ENCODE data around the gene CASP7. TPM values are rescaled to one million over a fixed set of nuclear protein-coding genes. Genes with fewer than 3 reads are reported as not detected.
"Not testable (repeated sequence)": the region's sequence is repeated elsewhere in the genome, so short reads cannot be mapped to it uniquely, and the experiment has no call there.

CASP7 gene
- 13.4 TPM for polyA plus RNA-seq

DNA sequence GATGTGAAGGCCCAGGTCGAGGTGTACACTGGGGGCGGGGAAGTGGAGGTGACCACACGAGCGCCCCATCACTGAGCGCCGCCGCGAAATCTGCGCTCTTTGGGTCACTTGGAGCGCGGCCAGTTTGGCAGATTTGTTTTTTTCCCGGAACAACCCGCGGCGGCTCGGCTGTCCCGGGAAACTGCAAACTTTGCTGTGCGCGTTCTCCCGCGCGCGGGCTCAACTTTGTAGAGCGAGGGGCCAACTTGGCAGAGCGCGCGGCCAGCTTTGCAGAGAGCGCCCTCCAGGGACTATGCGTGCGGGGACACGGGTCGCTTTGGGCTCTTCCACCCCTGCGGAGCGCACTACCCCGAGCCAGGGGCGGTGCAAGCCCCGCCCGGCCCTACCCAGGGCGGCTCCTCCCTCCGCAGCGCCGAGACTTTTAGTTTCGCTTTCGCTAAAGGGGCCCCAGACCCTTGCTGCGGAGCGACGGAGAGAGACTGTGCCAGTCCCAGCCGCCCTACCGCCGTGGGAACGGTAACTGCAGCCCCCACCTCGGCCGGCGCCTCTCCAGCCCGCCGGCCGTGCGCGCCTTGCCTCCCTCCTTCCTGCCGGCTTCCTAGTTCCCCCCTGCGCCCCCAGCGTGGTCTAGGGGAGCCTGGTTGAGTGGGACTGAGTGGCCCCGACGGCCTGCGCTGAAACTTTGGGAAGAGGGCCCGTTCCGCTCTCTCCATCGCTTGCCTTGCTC is at the start of gene CASP7:
Gene CASP7 (plus strand): TSS at position 450 of the 727 bp plus-strand sequence. CDS start 17,582 bp downstream, outside the sequence.
- Mint-ChIP-seq H3K9me3 (peaks cover 0 to 8% (median 0%) of the 10 kb centered on the region in 3 donors), H3K27ac (peak within 1 kb of the TSS; percentile 66 to 98 (median 90)), H3K27me3 (no peaks in the 10 kb centered on the region), H3K4me1 (peaks cover 30 to 38% (median 37%) of the 10 kb centered on the region in 3 donors), H3K4me3 (peak within 1 kb of the TSS; percentile 90 to 98 (median 94)), H3K36me3 (peaks cover 8% of the 10 kb centered on the region)

DNA sequence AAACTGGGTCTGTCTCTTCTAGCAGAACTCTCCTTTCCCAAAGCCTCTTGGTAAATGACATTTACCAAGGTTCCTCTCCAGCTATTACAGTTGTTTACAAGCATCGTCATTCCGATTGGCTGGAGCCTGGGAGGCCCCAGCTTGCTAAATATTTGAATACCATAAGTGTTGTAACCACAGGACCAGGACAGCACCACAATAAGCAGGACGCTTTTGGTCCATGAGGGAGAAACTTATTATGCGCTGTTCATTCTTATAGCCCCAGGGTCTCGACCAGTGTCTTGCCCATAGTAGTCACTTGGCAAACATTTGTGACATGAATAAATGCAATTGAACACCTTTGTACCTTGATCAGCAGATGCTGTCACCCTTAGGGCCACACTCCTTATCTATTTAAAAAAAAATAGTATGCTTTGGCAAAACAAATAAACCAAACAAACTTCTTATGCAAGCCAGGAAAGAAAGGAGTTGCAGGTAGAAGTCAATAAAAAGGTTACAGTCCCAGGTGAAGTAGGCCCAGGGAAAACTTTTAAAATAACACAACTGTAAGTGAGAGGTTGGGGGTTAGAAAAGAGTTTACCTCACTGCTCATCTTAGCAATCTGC is 48.7 kb upstream of the CASP7 start:
- Mint-ChIP-seq H3K36me3 (peaks cover 2% of the 10 kb centered on the region), H3K27ac (no peak overlapping the region), H3K4me1 (no peaks in the 10 kb centered on the region), H3K27me3 (peaks cover 4% of the 10 kb centered on the region), H3K9me3 (peaks cover 0 to 2% (median 2%) of the 10 kb centered on the region in 3 donors), H3K4me3 (no peak overlapping the region)

DNA sequence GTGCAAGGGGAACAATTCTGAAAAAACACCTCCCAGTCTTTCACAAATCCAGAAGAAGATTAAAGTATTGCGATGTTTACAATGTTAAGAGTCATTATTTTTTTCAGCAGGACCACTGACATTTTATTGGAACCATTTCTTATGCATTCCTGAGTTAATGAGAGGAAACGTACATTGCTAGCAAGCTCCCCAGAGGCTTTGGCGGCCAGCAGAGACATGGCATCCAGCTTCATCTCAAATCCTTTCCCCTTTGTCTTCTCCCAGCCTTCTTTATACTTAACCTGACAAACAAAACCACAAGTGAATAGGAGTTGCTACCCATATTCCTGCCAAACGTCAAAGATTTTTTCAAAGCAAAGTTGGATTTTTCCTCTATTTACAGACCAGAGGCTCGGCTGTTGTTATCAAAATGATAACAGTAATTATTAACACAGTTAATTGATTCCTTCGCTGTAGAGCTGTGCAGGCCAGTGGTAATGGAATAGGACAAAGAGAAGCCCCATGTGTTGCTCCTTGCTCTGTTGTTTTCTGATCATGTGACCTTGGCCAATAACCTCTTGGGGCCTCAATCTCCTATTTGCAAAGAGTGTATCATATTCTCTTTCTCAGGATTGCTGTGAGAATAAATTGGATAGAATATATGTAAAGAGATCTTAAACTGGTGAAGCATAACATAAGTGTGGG is 47.9 kb upstream of the CASP7 start:
- peaks cover 0 to 2% (median 2%) of the 10 kb centered on the region in 3 donors for H3K9me3 Mint-ChIP-seq
- no peak overlapping the region for H3K4me3 Mint-ChIP-seq
- peaks cover 7% of the 10 kb centered on the region for H3K27me3 Mint-ChIP-seq
- no peaks in the 10 kb centered on the region for H3K4me1 Mint-ChIP-seq
- H3K27ac Mint-ChIP-seq = no peak overlapping the region
- H3K36me3 Mint-ChIP-seq = peaks cover 3% of the 10 kb centered on the region

DNA sequence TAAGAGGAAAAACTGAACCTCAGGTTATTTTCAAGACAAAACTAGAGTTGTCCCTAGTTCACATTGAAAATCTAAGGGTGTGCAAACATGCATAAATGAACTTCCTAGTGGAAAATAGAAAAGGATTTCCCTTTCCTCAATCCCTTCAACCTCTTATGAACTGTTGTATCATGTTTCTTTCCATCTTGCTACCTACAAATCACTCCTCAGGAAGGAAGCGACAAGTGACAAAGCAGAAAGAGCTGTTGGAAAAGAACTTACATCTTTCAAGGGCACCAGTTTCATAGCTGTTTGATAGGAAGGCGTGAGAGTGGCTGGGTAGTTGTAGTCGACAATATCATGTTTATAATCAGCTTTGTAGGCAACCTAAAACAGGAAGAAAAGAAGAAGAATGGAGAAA is 39.7 kb upstream of the CASP7 start:
- peaks cover 11% of the 10 kb centered on the region for H3K27me3 Mint-ChIP-seq
- H3K27ac Mint-ChIP-seq = no peak overlapping the region
- H3K36me3 Mint-ChIP-seq = peaks cover 3% of the 10 kb centered on the region
- H3K4me1 Mint-ChIP-seq = no peaks in the 10 kb centered on the region
- H3K9me3 Mint-ChIP-seq = peaks cover 0 to 1% (median 0%) of the 10 kb centered on the region in 3 donors
- H3K4me3 Mint-ChIP-seq = no peak overlapping the region

DNA sequence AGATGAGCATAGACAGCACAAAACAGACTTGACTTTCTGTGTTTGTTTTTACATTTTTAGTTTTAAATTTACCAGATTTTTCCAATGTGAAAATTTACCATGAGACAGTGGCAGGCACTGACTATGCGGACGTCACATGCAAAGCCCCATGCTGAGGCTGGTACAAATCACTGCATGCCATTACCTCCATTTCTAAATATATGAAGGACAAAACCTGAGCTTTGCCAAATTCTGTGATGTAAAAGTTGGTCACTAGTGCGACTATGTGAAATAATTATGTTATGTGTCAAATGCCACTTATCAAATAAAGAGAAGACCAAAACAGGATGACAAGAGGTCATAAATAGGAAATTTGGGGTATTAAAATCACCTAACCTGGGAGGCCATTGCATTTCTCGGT is 38.0 kb upstream of the CASP7 start:
- H3K9me3 Mint-ChIP-seq = no peaks in the 10 kb centered on the region
- no peaks in the 10 kb centered on the region for H3K4me1 Mint-ChIP-seq
- H3K4me3 Mint-ChIP-seq = no peak overlapping the region
- H3K27ac Mint-ChIP-seq = no peak overlapping the region
- H3K36me3 Mint-ChIP-seq = no peaks in the 10 kb centered on the region
- peaks cover 5% of the 10 kb centered on the region for H3K27me3 Mint-ChIP-seq

DNA sequence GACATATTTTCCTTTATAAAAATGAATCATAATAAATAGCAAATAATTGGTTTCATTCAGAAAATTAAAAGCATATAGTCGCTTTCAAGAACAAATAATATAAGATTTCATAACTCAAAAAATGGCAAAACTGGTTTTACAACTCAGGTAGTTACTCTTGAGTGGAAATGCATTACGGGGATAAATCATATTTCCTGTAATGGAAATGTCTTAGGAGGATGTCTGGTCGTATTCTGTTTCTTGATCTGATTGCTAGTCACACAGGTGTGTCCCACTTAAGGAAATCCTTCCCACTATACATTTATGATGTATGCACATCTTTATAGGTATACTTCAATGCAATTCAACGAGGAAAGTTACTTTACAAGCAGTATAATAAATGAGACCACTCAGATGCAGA is 36.5 kb upstream of the CASP7 start:
- no peaks in the 10 kb centered on the region for H3K9me3 Mint-ChIP-seq
- H3K4me1 Mint-ChIP-seq = no peaks in the 10 kb centered on the region
- H3K36me3 Mint-ChIP-seq = no peaks in the 10 kb centered on the region
- H3K27me3 Mint-ChIP-seq = peaks cover 8% of the 10 kb centered on the region
- no peak overlapping the region for H3K27ac Mint-ChIP-seq
- H3K4me3 Mint-ChIP-seq = no peak overlapping the region

DNA sequence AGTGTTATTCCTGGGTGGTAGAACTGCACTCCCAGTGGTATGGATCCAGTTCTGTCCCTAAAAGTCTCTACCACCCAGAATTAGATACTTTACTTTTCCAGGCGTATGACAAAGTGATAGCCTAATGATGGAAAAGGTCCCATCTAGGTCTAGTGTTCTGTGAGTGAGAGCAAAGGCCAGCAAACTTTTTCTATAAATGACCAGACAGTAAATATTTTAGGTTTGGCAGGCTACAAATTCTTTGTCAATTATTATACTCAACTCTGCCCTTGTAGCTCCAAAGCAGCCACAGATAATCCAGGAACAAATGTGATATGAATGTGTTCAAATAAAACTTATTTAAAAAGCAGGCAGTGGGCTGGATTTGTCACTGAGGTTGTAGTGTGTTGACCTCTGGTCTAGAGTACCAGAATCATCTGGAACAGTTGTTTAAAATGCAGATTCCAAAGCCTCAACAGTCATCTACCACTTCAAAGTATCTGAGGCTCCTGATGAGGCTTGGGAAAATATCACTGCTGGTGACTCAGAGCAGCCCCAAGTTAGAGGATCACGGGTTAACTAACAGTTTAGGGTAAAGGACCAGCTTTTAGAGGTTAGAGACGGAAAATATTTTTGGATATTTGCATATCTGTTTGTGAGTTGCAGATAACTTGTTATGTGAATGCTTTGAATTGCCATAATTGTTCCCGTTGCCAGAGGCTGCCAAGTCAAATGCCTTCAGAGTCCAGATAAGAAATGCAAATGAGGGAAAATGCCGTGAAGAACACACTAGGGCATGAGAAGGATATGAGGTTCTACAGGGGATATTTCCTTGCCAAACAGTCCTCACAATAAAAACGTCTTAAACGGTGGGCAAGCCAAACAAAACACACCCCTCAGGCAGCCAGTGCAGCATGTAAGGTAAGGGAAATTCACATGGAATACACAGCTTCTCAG is 35.3 kb upstream of the CASP7 start:
- H3K27ac Mint-ChIP-seq = no peak overlapping the region
- H3K36me3 Mint-ChIP-seq = no peaks in the 10 kb centered on the region
- no peaks in the 10 kb centered on the region for H3K4me1 Mint-ChIP-seq
- no peaks in the 10 kb centered on the region for H3K9me3 Mint-ChIP-seq
- no peak overlapping the region for H3K4me3 Mint-ChIP-seq
- H3K27me3 Mint-ChIP-seq = peaks cover 8% of the 10 kb centered on the region

DNA sequence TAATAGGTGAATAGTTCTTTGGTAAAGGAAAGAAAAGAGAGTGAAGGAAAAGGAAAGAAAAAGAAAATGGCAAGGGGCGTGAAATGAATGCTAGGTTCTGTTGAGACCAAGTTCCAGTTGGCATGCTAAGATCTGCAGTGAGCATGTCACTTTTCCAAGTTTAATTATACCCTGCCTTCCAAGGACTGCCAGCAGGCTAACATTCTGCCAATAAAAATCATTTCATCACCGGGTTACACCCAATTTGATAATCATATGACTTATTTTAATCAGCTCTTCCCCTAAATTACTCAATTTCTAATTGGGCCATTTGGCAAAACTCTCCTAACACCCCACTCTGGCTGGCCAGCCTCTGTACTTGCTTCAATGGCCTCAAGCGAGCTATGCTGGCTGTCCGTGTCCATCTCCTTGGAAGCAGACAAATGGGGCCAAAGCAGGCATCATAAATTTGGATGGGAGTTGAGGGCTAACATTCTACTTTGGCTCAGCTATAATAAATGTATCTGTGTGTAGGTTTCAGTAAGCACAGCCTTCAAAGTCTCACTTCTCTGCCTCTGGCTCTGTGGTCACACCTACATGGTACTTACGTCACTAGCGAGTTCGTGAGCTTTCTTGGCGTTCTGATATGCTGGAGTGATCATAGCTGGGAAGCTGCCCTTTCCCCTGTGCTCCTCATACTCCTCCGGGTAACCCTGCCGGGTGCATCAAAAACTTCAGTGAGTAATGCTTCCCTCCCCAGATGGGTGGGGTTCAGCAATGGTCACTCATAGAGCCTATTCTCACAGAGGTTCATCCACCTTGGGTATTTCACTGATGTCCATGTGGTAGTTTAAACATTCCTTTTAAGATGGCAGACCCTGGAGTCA is 33.1 kb upstream of the CASP7 start:
- H3K9me3 Mint-ChIP-seq = no peaks in the 10 kb centered on the region
- H3K27me3 Mint-ChIP-seq = peaks cover 10% of the 10 kb centered on the region
- no peaks in the 10 kb centered on the region for H3K36me3 Mint-ChIP-seq
- no peak overlapping the region for H3K4me3 Mint-ChIP-seq
- H3K27ac Mint-ChIP-seq = no peak overlapping the region
- no peaks in the 10 kb centered on the region for H3K4me1 Mint-ChIP-seq

DNA sequence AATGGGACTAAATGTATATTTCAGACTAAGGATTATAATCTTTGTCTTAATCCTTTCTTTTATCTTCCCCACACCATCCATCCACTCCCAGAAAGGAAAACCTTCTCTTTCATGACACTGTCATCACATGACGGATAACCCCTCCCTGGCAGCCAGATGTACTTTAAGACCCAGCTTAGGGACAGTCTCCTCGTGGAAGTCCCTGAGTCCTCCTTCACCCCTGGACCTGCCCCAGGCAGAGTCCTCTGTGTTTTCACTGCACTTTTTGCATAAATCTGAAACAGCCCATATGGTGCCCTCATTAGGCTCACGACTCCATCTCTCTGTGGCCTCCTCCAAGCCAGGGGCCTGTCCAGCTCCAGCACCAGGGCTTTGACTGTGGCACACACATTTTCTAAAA is 31.9 kb upstream of the CASP7 start:
- Mint-ChIP-seq H3K4me1 (no peaks in the 10 kb centered on the region), H3K9me3 (no peaks in the 10 kb centered on the region), H3K27me3 (peaks cover 9% of the 10 kb centered on the region), H3K27ac (no peak overlapping the region), H3K36me3 (no peaks in the 10 kb centered on the region), H3K4me3 (no peak overlapping the region)

DNA sequence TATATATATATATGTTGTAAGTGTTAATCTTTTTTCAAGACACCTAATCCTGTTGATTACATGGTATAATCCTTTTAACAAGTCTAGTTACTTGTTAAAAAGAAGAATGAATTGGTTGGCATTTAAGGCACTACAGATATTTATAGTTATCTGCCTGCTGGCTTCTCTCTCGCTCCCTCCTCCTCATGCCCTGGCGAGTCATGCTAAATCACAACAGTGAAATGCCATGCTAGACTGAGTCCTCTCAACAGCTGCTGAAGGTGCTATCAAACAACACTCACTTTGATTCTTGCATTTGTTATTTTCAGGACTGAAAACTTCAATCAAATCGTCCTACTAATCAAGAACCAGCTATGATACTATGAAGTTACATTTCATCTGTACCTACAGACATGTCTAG is 31.2 kb upstream of the CASP7 start:
- Mint-ChIP-seq H3K9me3 (no peaks in the 10 kb centered on the region), H3K36me3 (no peaks in the 10 kb centered on the region), H3K4me1 (no peaks in the 10 kb centered on the region), H3K27ac (no peak overlapping the region), H3K27me3 (peaks cover 7% of the 10 kb centered on the region), H3K4me3 (no peak overlapping the region)

DNA sequence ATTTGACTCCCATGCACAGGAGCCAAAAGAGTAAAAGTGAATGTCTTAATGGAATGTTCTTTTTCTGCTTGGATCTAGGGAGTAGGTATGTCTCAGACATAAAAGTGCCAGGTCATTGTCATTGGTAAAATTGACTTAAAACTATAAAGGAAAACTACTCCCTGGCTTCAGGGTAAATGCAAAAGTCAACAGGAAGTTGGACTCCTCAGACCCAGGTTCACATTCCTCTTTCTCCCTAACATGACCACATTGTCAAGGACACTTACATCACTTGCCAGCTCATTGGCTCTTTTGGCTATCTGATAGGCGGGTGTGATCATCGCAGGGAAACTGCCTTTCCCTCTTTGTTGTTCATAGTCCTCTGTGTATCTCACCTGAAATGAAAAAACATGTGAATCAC is 29.5 kb upstream of the CASP7 start:
- Mint-ChIP-seq H3K36me3 (no peaks in the 10 kb centered on the region), H3K4me3 (no peak overlapping the region), H3K4me1 (no peaks in the 10 kb centered on the region), H3K9me3 (no peaks in the 10 kb centered on the region), H3K27ac (no peak overlapping the region), H3K27me3 (peaks cover 9% of the 10 kb centered on the region)

DNA sequence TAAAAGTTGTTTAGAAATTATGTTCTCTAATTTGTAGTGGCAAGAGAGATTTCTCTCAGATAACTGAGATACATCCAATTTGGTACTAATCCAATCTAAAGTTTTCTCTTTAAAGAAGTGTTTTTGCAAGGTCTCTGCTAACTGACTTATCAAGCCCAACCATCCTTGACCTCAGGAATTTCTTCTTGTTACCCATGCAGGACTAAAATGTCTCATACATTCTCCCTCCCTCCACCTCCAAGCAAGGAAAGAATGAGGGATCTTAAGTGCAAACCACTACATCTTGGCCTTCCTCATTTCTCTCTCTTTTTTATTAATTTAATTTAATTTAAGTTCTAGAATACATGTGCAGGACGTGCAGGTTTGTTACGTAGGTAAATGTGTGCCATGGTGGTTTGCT is 28.7 kb upstream of the CASP7 start:
- no peak overlapping the region for H3K4me3 Mint-ChIP-seq
- H3K36me3 Mint-ChIP-seq = no peaks in the 10 kb centered on the region
- H3K27me3 Mint-ChIP-seq = peaks cover 9% of the 10 kb centered on the region
- no peaks in the 10 kb centered on the region for H3K9me3 Mint-ChIP-seq
- no peaks in the 10 kb centered on the region for H3K4me1 Mint-ChIP-seq
- H3K27ac Mint-ChIP-seq = no peak overlapping the region

DNA sequence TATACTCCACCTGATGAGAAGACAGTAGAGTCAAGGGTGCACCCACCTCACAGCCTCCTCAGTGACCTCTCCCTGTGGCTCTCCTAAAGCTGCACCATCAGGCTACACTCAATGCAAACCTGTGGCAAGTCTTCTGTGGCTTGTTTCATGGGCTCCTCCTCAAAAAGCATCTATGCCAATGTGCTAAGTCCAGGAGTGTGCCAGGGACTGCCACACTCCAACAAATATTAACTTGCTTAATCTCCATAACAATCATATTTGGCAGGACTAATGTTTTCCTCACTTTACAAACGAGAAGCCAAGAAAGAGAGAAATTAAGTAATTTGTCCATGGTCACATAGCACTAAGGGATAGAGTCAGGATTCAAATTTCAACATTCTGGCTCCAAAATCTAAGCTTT is 27.8 kb upstream of the CASP7 start:
- Mint-ChIP-seq H3K36me3 (no peaks in the 10 kb centered on the region), H3K27me3 (peaks cover 9% of the 10 kb centered on the region), H3K4me3 (no peak overlapping the region), H3K4me1 (no peaks in the 10 kb centered on the region), H3K9me3 (no peaks in the 10 kb centered on the region), H3K27ac (no peak overlapping the region)

DNA sequence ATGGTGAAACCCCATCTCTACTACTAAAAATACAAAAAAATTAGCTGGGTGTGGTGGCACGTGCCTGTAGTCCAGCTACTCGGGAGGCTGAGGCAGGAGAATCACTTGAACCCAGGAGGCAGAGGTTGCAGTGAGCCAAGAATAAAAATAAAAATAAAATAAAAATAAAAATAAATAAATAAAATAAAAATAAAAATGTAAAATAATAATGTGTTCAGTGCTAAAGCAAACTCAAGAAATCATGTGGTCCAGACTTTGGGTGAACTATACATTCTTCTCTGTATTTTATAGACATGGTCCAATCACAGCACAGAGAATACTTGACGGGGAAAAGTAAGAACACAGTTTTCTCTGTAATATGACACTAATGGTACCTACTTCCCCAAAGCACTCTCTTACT is 27.3 kb upstream of the CASP7 start:
- H3K4me3 Mint-ChIP-seq, H3K27me3 Mint-ChIP-seq: not testable (repeated sequence)

More for the DNA sequence above, 27.3 kb upstream of the CASP7 start:
- H3K36me3 Mint-ChIP-seq, H3K9me3 Mint-ChIP-seq, H3K4me1 Mint-ChIP-seq, H3K27ac Mint-ChIP-seq: not testable (repeated sequence)

Measured in IgD-negative memory B cell (primary cell).